PC-9 (cell line): ENCODE measurements around the gene SIRT2. TPM values are rescaled to one million over a fixed set of nuclear protein-coding genes. Genes with fewer than 3 reads are reported as not detected.

Experiments used
- BruUV-seq: library from RNA; stranded (reverse); fragments of 400-500 nt; replicated peaks from 2 replicates; lab custom pipeline; 2021; lab: Mats Ljungman, UMichigan
- CTCF ChIA-PET: fragments of 300-600 bp; sonication (Branson Sonifier 250); formaldehyde crosslinking; loops from one replicate; lab custom pipeline; 2022; ENCODE audit warnings: antibody characterized with exemption; lab: Charles Lee
- POLR2A ChIA-PET: fragments of 300-600 bp; sonication (Branson Sonifier 250); formaldehyde crosslinking; loops from one replicate; lab custom pipeline; 2022; ENCODE audit warnings: antibody characterized with exemption; ENCODE audit not compliant: unreplicated experiment; lab: Charles Lee
- DNase-seq, 2 experiments: peaks; one replicate each; pipeline versions ENCODE4 v3.0.0 to v3.0.0-alpha.2; 2015 to 2022; ENCODE audit warnings: mixed read lengths in 1 of 2
- H2AFZ ChIP-seq: fragments of 200-600 bp; sonication (generic); 2 replicates; pipeline ENCODE4 v1.8.1; 2017; ENCODE audit warnings: antibody characterized with exemption
- H3F3A ChIP-seq: fragments of 200-600 bp; sonication (generic); 2 replicates; pipeline ENCODE4 v1.8.1; 2017; ENCODE audit warnings: antibody characterized with exemption, mild to moderate bottlenecking, low read depth; ENCODE audit not compliant: insufficient read depth
- H3K27ac ChIP-seq: fragments of 200-600 bp; sonication (generic); 2 replicates; pipeline ENCODE4 v1.6.1; 2016; ENCODE audit warnings: mixed run types
- H3K27me3 ChIP-seq: fragments of 200-600 bp; sonication (generic); 2 replicates; pipeline ENCODE4 v1.6.1; 2016; ENCODE audit warnings: low read depth, mixed run types; ENCODE audit not compliant: insufficient read depth
- H3K36me3 ChIP-seq: fragments of 200-600 bp; sonication (generic); 2 replicates; pipeline ENCODE4 v1.6.1; 2016; ENCODE audit warnings: low read depth, mixed run types
- H3K4me1 ChIP-seq: fragments of 200-600 bp; sonication (generic); replicated peaks from 2 replicates; pipeline ENCODE4 v1.6.1; 2016; ENCODE audit warnings: mixed run types; ENCODE audit not compliant: insufficient read depth
- H3K4me2 ChIP-seq: fragments of 200-600 bp; sonication (generic); 2 replicates; pipeline ENCODE4 v1.6.1; 2017; ENCODE audit warnings: mixed run types
- H3K4me3 ChIP-seq: fragments of 200-600 bp; sonication (generic); 2 replicates; pipeline ENCODE4 v1.6.1; 2016; ENCODE audit warnings: mixed run types
- H3K79me2 ChIP-seq: fragments of 200-600 bp; sonication (generic); 2 replicates; pipeline ENCODE4 v1.6.1; 2017; ENCODE audit warnings: low read depth, mixed run types
- H3K9me2 ChIP-seq: fragments of 200-600 bp; sonication (generic); 2 replicates; pipeline ENCODE4 v1.8.1; 2017; ENCODE audit warnings: mild to moderate bottlenecking; ENCODE audit not compliant: insufficient read depth
- H3K9me3 ChIP-seq: fragments of 200-600 bp; sonication (generic); 2 replicates; pipeline ENCODE4 v1.8.1; 2016; ENCODE audit warnings: low read depth; ENCODE audit not compliant: insufficient read depth
- H4K20me1 ChIP-seq: fragments of 200-600 bp; sonication (generic); 2 replicates; pipeline ENCODE4 v1.8.1; 2017; ENCODE audit not compliant: insufficient read depth
- EZH2 ChIP-seq: fragments of 200-600 bp; sonication (generic); IDR thresholded peaks from 2 replicates; pipeline ENCODE4 v1.8.0; 2017; ENCODE audit warnings: antibody characterized with exemption, low read depth
- intact Hi-C: fragments of 100-400 bp; cut with micrococcal nuclease; formaldehyde crosslinking; loops from one replicate; pipeline ENCODE4 v1.10.0; 2022; ENCODE audit not compliant: unreplicated experiment
- total RNA-seq: library from RNA; stranded (reverse); gene quantifications from 2 replicates; pipeline ENCODE4 v1.2.3, GENCODE V29; 2021
- TF ChIP-seq, protein P1 (sequence below): fragments of 200-600 bp; sonication (generic); conservative IDR thresholded peaks from 2 replicates; pipeline ENCODE4 v1.6.1; 2017; ENCODE audit warnings: mixed run types, antibody characterized with exemption, mild to moderate bottlenecking, moderate library complexity

SIRT2 gene
- total RNA-seq, 1 experiment from 2014 or later, result 32.9 TPM

DNA sequence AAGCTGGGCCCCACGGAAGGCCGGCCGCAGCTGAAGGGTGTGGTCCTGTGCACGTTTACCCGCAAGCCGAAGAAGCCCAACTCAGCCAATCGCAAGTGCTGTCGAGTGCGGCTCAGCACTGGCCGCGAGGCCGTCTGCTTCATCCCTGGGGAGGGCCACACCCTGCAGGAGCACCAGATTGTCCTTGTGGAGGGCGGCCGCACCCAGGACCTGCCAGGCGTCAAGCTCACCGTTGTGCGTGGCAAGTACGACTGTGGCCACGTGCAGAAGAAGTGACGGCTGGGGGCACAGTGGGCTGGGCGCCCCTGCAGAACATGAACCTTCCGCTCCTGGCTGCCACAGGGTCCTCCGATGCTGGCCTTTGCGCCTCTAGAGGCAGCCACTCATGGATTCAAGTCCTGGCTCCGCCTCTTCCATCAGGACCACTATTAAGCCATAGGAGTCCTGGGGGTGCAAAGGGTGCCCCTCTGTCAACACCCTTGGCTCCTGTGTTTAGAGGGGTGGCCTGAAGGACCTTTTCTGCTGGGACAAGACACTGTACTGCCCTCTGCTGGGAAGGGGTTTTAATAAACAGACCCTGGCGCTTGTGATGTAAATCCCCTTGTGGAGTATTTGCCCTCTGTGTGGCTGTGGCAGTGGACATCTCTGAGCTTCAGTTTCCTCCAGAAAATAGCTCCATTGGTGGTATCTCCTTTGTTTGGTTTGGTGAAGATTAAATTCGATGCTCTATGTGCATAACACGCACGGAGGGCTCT lies 33.2 kb upstream of the SIRT2 start:
- Histone ChIP-seq H3K79me2 (peaks cover 51% of the 10 kb centered on the region), H3K4me1 (peaks cover 17% of the 10 kb centered on the region; the same call in 1 of the 2 replicates), H3K4me2 (peak overlapping the region; percentile 83; the same call in 1 of the 2 replicates), H3K27ac (no peak overlapping the region), H4K20me1 (no peaks in the 10 kb centered on the region; the same call in 1 of the 2 replicates), H3F3A (peaks cover 19% of the 10 kb centered on the region), H3K9me2 (no peaks in the 10 kb centered on the region), H3K36me3 (no peaks in the 10 kb centered on the region), H3K27me3 (no peaks in the 10 kb centered on the region), H3K9me3 (peaks cover 7% of the 10 kb centered on the region; the same call in 1 of the 2 replicates), H3K4me3 (0 out of 2 replicates have a peak overlapping the region, but pooled peaks have one; percentile 86), H2AFZ (no peak overlapping the region)
- DNase-seq, result no peak
- BruUV-seq, result no TSS peak
- intact Hi-C loops, result loop anchor here (5.0 kb wide), 2 partner anchors 200 to 315 kb away; partner anchors contain the start of genes EIF3K and MAP4K1
- CTCF ChIA-PET, result interaction anchor here (0.5 to 0.6 kb wide), 3 partner anchors 314 to 342 kb away, joined by 3 to 5 read pairs (median 5); no protein-coding TSS in a partner anchor
- TF ChIP-seq EZH2, result no peak
- TF ChIP-seq, protein P1, sequence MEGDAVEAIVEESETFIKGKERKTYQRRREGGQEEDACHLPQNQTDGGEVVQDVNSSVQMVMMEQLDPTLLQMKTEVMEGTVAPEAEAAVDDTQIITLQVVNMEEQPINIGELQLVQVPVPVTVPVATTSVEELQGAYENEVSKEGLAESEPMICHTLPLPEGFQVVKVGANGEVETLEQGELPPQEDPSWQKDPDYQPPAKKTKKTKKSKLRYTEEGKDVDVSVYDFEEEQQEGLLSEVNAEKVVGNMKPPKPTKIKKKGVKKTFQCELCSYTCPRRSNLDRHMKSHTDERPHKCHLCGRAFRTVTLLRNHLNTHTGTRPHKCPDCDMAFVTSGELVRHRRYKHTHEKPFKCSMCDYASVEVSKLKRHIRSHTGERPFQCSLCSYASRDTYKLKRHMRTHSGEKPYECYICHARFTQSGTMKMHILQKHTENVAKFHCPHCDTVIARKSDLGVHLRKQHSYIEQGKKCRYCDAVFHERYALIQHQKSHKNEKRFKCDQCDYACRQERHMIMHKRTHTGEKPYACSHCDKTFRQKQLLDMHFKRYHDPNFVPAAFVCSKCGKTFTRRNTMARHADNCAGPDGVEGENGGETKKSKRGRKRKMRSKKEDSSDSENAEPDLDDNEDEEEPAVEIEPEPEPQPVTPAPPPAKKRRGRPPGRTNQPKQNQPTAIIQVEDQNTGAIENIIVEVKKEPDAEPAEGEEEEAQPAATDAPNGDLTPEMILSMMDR, result peak; percentile 40; the same call in 1 of the 2 replicates
- POLR2A ChIA-PET, result interaction anchor here (0.6 kb wide), 1 partner anchor 185 kb away, joined by 7 read pairs; no protein-coding TSS in a partner anchor

DNA sequence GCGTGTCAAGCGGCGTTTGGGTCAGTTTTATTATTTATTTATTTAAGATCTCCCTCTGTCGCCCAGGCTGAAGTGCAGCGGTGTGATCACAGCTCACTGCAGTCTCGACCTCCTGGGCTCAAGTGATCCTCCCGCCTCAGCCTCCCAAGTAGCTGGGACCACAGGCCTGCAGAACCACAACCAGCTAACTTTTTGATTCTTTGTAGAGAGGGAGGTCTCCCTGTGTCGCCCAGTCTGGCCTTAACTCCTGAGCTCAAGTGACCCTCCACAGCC lies 32.0 kb upstream of the SIRT2 start:
- Histone ChIP-seq H2AFZ (peak overlapping the region; percentile 81), H3K9me3 (peaks cover 7% of the 10 kb centered on the region; the same call in 1 of the 2 replicates), H3K27me3 (no peaks in the 10 kb centered on the region), H4K20me1 (no peaks in the 10 kb centered on the region; the same call in 1 of the 2 replicates), H3K36me3 (no peaks in the 10 kb centered on the region), H3K4me1 (peaks cover 17% of the 10 kb centered on the region; the same call in 1 of the 2 replicates), H3K4me2 (peak overlapping the region; percentile 83), H3K79me2 (peaks cover 57% of the 10 kb centered on the region), H3K4me3 (peak overlapping the region; percentile 86), H3K9me2 (no peaks in the 10 kb centered on the region), H3F3A (peaks cover 19% of the 10 kb centered on the region), H3K27ac (peak overlapping the region; percentile 65)
- no peak for DNase-seq
- BruUV-seq, result no TSS peak
- ChIA-PET CTCF (interaction anchor here (0.5 to 3.3 kb wide), 3 partner anchors 203 to 704 kb away, joined by 3 to 13 read pairs (median 9); partner anchors contain the start of gene FAM98C), POLR2A (interaction anchor here (0.6 to 0.7 kb wide), 3 partner anchors 16 to 100 kb away, joined by 3 to 5 read pairs (median 4); no protein-coding TSS in a partner anchor)
- TF ChIP-seq EZH2, result no peak
- TF ChIP-seq, protein P1, result no peak
- intact Hi-C loops, result loop anchor here (2.0 to 5.0 kb wide), 4 partner anchors 93 to 314 kb away; partner anchors contain the start of genes ECH1, EIF3K and MAP4K1
